DND-41 (cell line): Measurements from ENCODE around the gene AKAP14.

ENCODE experiments used
- CTCF ChIP-seq: IDR thresholded peaks from 2 replicates; pipeline ENCODE4 v1.5.1; 2012; ENCODE audit warnings: borderline replicate concordance, low read length, moderate library complexity, mild to moderate bottlenecking; ENCODE audit not compliant: poor library complexity, severe bottlenecking; ENCODE audit errors: extremely low read depth
- EZH2 ChIP-seq: IDR thresholded peaks from 3 replicates; pipeline ENCODE4 v1.6.1; 2012; ENCODE audit warnings: borderline replicate concordance, low read depth, mild to moderate bottlenecking, moderate library complexity, low read length, inconsistent platforms; ENCODE audit not compliant: severe bottlenecking

GRCh38 chrX:119935215-119935874 lies 39.7 kb downstream of the AKAP14 start:
- no peak for TF ChIP-seq EZH2
- no peak for TF ChIP-seq CTCF
